MM.1S (cell line): ENCODE results near the gene GNG5.
"Not testable (repeated sequence)": the region's sequence is repeated elsewhere in the genome, so short reads cannot be mapped to it uniquely, and the experiment has no call there.

Source experiments
- CTCF ChIP-seq: fragments of 300-600 bp; sonication (generic); IDR thresholded peaks from 2 replicates; pipeline ENCODE4 v1.5.1; 2016; ENCODE audit warnings: antibody characterized with exemption, low read length, mixed read lengths
- EZH2 ChIP-seq: fragments of 300-600 bp; sonication (generic); optimal IDR thresholded peaks from 2 replicates; pipeline ENCODE3; 2017; ENCODE audit warnings: low read depth, mild to moderate bottlenecking, antibody characterized with exemption, low read length, mixed read lengths
- EZH2phosphoT487 ChIP-seq: fragments of 300-600 bp; sonication (generic); IDR thresholded peaks from 2 replicates; pipeline ENCODE4 v1.6.1; 2018; ENCODE audit warnings: antibody characterized with exemption, low read length

GRCh38 chr1:84448704-84449103, 57.7 kb downstream of the GNG5 start:
- not testable (repeated sequence) for TF ChIP-seq CTCF, EZH2phosphoT487, EZH2
